H4 (cell line): Measurements from ENCODE around the gene SH3BP4. TPM values are rescaled to one million over a fixed set of nuclear protein-coding genes. Genes with fewer than 3 reads are reported as not detected.

Source experiments
- DNase-seq: peaks from one replicate; pipeline ENCODE4 v3.0.0-alpha.2; 2015; ENCODE audit warnings: low spot score
- total RNA-seq: library from RNA; depleted of rRNA; stranded (reverse); fragments of >200 nt; shearing (Covaris generic); gene quantifications from 2 replicates; pipeline ENCODE4 v1.2.3, GENCODE V29; 2014

The SH3BP4 gene
- total RNA-seq, 1 experiment from 2014 or later, result 78.6 TPM

DNA sequence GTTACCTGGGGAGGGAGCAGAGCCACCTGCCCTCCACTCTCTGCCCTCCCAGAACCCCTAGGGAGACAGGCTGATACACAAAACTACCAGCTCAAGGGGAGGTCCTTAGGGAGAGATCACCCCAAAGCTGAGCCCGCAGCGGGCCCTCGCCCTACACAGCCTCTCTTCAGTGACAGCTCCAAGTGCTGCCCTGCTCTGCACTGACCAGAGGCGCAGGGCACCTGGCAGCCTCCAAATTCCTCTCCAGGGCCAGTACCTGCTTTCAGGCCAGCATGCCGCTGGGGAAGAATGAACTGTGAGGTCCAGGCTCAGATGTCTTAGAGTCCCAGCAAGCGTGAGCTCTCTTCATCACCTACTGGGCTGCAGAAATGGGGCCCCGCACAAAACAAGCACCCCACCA is 11.3 kb upstream of the SH3BP4 start:
- DNase-seq, result no peak

DNA sequence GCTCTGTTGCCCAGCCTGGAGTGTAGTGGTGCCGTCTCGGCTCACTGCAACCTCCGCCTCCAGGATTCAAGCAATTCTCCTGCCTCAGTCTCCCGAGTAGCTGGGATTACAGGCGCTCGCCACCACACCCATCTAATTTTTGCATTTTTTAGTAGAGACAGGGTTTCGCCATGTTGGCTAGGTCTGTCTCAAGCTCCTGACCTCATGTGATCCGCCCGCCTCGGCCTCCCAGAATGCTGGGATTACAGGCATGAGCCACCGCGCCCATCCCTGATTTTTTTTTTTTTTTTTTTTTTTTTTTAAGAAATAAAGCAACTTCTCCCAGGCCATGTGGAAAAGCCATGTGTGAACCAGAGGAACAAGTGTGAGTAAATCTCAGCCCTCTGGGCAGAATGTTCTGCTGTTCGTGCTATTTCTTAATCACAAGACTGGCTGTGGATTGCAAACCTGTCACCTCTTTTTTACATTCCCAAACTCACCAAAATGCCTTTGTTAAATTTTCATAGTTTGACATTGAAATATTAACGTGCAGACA is 6.4 kb upstream of the SH3BP4 start:
- DNase-seq, result no peak

DNA sequence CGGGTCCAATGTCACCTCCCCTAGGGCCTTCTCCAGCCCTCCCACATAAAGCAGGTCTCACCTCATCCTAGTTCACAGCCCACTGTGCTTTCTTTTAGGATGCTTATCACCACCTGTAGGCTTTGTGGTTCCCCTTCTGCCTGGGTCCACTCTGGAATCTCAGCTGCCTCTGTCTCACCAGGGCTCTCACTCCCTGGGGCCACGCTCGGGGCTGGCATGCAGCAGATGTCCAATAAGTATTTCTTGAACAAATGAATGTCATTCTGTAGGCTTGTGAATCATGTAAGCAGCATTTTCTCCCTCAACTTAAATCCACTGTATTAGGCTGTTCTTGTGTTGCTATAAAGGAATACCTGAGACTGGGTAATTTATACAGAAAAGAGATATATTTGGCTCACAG is 4.3 kb upstream of the SH3BP4 start:
- no peak for DNase-seq

DNA sequence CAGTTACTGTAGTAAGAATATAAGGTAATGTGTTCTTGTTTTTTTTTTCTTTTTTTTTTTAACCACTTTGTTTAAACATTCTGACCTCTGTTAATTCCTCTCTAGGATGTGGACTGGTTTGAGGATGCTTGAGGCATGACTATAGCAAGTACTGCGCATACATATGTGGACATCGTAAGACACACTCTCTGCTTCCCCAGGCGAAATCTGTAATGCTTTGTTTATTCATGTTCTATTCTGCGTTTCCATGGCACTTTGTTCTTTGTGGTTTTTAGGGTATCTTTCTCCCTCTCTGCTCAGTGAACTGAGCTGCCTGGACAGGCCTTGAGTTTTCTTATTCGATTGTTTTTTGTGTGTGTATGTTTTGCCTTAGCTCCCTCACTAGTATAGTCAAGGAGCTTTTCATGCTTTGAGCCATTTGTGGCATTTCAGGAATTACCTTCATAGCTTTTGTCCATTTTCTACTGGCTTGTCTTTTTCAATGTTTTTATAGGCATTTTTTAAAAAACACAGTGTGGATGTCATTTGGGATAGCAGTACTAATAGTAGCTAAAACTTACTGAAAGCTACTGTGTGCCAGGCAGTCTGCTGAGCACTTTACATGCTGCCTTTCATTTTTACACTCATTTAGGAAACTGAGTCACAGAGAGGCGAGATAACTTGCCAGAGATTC is 1.9 kb upstream of the SH3BP4 start:
- peak; percentile 99 for DNase-seq

DNA sequence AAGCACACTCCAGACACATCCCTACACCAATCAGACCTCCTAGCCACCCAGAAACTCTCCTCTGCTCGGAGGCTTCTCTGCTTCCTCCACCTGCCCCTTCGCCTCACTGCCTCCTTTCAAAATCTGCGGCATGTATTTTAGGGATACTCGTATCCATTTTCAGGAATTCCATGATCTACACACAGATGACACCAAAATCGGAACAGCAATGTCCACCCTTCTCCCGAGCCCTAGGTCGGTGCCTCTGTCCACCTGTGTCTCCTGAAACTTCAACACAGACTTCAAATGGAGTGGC is 1.4 kb upstream of the SH3BP4 start:
- DNase-seq, result no peak

DNA sequence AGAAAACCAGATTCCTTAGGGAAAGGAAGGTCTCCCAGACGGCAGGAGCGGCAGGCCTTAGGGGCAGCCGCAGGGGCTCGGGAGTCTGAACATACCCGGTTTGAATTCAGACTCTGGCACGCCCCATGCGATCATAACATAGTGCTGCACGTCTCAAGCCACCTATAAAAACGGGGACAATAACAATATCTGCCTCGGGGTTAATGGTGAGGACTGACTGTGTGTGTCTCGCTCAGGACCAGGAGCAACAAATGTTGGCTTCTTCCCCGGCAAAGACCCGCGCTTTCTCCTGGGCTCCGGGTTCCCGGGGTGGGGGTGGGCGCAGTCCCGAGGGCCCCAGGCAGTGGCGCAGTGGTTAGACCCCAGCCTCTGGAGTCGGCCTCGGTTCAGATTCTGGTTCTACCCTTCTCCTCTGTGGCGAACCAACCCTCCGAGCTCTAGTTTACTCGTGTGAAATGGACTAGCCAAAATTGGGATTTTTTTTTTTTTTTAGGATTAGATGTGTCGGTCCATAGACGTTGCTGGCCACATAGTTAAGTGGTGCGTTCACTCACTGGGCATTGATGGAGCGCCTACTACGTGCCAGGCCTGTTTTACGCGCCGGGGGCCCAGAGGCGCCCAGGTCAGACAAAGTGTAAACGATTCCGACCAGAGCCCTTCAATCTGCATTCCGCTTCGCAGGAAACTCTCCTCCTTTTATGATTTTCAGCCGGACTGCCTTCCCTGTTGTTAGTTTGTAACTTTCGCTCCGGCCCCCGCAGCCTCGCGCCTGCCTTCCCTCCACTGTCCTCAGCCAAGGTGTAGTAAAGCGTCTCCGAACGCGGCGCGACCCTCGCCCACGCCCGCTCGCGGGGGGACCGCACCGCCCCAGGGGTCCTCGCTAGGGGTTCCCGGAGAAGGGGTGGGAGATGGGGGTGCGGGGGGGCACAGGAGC is 820 bp upstream of the SH3BP4 start:
- no peak for DNase-seq

DNA sequence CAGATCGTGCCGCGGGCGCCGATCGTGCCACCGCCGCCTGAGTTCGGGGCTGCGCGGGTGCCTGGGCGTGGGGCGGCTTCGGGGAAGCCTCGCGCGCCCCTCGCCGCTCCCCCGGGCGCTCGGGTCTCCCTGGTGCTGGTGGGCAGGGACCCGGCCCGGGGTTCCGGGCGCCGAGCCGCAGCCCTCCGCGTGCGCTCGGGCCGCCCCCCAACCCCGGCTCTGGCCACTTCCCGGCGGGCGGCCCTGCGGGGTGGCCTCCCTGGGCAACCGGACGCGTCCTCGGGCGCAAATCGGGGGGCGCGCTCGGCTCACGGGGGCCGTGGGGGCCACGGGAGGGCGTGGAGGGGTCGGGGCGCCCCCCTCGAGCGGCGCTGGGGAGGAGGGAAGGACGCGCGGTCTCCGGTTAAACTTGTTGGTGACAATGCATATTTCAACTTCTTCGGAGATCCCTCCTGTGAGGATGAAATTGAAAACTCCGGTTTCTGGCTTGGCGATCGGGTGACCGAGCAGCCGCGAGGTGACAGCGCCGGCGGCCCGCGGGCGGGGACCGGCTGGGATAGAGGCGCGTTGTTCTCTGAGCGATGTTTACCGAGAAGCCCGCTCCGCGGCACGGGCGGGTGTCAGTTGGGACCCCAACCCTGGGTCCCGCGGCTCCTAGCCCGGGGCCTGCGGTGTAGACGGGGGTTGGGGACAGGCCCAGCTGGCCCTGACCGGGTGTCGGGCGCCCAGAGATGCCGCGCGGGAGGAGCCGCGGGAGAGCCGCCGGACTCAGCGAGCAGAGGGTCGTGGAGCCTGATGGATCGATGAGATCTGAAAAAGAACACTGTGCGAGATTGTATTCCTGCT is 676 bp downstream of the SH3BP4 start:
- DNase-seq, result no peak

DNA sequence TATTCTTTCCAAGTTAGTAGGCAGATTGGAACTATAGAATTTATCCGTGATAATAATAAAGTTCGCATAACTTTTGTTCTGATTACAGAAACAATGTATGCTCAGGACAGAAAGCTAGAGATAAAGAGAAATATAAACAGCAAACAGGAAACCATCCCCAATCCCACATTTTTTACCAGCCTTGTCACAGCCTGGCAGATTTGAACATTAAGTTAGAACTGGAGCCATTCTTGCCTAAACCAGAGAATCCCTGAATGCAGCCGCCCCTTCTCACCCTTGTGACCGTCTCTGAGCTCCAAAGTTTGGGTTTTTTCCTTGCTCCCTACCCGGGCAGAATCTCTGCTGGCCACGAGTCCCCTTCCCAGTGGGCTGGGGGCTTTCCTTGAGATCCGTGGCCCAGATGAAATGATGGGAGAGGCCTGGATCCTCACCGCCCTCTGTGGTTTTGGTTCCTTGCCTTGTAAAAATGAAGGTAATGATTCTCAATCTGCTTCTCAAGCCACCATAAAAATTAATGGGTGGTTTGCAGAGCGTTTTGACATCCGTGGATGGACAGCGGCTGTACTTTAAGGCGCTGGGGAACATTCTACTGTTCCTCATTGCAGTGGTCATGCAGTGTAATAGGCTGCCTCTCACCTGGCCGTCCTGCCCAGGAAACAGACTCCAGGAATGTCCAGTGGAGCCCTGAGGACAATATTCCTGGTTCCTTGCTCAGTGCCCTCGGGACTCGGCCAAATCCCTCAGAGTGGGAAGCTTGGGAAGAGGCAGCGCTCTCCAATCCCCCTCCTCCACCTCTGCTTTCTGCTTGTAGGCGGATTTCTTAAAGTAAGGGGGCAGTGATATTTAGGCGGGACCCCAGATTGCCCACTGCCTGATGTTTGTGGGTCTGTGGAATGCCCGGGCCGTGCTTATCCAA is 1.6 kb downstream of the SH3BP4 start:
- DNase-seq, result no peak

DNA sequence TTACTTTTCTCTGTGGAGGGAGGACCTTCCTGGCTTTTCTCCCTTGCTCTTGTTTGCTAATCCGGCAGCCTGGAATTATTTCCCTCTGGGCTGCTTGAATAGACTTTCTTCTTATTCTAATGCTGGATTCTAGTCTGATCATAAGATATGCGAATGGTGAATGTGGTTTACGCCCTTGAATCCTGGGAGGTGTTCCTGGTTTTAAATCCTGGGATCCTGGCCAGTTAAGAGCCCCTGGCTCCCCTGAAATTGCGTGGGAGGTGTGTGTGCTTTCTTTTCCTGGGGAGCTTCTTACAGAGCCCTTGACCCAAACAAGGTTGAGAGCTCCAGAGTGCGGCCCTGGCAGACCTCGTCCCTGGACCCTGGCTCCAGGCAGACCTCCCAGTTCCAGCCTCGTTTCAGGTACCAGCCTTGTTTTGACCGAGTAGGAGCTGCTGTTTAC is 2.8 kb downstream of the SH3BP4 start:
- peak; percentile 42 for DNase-seq

DNA sequence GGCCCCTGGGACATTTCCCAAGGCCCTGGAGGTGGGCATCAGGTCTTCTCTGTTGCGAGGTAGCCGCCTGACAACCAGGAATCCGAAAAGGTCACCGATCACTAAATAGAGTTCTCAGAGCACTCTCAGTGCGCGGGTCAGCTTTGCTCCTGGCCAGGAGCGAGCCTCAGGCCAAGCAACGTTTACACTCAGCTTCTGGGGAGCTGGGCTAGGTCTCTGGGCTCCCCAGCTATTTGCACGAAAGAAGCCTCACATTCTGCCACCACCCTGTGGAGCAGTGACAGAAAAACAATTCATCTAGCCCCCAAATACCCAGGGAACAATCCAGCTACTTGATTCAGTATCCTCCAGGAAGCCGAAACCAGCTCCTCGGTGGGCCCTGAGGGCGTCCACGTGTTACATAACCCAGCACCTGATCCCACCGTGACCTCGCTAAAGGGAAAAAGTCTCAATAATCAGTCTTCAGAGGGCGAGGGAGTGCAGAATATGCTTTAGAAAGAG is 3.3 kb downstream of the SH3BP4 start:
- no peak for DNase-seq

DNA sequence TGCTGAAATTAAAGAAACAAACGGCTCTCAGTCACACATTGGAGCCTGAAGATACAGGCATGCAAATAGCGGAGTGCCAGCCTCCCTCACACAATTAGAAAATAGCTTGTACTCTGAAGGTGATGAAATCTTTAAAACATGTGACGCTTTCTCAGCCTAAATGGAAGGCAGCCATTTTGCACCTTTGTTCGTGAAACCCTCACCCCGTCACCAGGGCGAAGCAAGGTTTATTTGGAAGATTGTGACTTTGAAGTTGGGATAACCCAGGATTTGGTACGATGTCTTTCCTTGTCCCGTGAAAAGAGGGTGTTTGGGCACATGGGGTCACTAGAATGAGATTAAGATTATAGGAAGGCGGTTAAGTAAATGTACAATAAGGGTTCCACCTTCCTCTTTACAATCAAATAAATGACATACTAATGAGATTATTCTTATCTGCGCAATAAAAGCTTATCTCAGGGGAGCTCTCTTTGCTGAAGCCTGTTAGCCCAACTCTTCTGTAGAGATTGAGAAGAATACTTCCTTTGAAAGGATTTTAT is 4.2 kb downstream of the SH3BP4 start:
- DNase-seq, result no peak

DNA sequence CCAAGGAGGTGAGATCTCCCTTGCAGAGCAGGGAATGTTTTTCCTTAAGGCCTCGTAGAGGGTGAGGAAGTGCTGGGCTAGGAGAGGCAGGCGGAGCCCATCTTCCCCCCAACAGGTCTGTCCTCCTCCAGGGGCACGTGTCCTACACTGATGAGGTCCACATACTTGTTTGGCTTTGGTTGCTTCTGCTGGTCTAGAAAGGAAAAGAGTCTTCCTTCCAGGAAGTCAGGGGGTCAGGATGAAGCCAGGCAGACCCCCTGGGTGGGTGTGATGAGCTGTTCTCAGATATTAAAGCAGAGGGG is 6.0 kb downstream of the SH3BP4 start:
- DNase-seq, result no peak

DNA sequence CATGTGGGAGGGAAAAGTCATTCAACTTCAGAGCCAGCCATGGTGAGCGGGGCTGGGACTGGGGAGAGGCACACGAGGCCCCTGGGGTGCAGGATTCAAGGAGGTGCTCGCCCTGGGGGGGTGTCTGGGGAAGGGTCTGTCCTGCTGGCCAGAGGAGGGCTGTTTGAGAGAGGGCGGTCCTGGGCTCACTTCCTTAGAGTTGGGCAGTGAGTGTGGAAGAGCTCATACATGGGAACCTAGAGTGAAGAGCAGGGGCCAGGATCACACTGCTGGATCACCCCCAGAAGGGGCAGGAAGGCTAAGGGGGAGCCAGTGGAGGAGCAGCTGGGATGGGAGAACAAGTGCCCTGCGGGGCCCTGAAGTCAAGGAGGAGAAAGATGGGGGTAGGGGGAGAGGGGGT is 6.5 kb downstream of the SH3BP4 start:
- no peak for DNase-seq

DNA sequence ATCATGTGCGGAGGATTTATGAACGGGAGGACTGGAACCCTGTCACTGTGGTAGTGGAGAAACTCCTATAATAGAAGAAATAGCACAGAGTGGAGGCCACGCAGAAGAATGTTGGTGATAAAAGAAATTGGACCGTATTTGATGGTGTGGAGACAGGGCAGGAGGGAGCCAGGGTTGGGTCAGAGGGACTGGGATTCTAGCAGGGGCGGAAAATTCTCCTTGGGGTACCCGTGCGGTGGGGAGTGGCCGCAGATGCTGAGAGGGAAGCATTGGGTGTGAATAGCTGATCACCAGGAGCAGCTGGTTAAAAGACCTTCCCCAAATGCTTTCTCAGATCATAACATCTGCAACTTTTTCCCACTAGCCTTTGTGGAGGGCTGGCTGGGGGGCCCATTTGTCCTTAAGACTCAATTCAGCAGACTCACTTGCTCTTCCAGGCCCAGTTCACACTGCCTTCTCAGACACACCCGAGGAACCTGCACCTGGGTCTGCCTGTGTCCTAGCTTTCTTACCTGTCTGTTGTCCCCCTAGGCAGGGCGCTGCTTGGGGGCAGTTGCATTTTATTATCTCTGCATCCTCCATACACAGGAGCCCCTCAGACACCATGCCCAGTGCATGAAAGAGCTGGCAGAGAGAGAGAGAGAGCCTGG is 7.1 kb downstream of the SH3BP4 start:
- no peak for DNase-seq

DNA sequence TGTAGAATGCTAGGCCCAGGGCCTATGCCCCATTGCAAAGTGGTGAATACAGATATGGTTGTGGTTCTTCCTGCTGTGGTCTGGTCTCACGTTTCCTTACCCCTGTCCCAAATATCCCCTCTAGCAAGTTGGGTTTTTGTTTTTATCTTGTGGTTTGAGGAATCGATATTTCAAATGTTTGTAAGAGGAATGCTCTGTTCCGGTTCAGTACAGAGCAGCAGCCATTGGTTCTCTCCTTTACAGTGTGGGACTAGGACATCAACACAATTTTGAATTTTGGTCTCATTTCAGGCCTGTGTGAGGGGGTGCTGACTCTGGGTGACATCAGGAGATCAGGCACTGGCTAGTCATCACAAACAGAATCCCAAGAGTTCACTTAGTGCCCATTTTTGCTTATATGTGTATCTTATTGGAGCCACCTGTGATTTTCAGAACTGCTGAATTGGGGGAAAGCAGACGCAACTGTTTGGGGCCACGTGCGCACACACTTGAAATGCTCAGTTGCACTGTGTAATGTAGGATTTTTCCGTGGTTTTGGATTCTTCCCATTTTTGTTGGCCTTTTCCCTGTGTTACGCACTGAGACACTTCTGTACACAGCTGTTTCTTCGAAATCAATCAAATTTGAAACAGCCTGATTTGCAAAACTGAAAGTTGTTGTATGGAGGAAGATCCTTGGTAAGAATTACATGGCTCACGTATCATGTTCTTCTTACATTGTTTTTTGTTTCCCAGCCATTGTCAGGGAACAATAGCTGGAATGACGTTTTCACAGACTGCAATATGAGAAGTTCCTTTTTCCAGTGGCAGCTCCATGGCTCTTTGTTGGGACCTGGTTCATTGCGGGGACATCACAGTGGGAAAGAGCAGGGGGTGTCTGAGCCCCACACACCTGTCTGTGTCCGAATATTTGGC is 8.6 kb downstream of the SH3BP4 start:
- peak; percentile 76 for DNase-seq

DNA sequence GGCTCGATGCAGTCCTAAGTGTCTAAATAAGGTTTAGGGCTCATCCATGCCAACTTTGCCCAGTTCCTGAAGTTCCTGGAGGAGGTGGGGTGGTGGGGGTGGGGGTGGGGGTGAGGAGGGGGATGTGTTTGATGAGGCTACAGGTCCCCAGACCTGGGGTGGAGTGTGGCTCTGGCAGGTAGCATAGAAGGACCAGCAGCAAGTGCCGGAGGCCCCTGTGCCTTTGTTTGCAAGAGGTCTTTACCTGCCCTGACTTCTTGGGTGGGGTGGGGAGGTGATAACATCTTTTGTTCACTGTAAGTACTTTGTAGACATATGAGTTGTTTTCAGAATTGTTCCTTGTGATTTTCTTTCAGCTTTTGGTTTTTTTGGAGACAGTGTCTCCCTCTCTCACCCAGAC is 10.0 kb downstream of the SH3BP4 start:
- DNase-seq, result no peak

DNA sequence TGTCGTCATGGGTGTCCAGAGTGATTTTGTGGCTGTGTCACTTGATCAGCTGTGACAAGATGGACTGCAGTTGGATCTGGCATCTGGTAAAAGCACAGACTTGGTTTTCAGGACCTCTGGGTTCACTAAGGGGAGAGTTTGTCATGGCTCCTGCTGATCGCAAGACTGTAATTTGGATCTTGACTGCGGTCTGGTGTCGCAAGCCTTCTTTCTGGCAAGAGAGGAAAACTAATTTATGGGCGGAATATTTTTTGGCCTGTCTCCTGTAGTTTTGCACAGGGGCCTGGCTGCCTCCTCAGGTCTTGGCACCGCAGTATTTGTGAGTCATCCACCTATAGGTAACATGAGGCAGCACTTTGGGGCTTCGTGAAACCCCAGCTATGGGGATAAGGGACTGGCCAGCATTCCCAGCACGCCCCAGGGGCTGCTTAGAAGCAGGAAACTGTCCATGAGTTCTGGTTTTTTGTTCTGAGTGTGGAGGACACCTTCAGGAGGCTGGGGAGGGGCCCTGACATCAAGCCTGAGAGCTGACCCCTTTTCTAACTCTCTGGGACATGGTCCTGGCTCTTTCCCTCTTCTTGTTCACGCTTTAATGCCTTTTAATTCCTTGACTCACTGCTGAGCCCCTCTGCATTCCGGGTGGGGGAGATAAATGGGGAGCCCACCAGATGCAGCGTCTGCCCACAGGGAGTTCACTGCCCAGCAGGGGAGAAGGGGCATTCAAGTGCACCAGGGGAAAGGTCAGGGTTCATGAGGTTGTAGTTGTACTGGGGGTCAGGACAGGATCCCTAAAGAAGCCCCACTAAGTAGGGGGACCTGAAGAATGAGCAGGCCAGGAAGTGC is 12.2 kb downstream of the SH3BP4 start:
- peak; percentile 92 for DNase-seq
